IMR-90 (cell line): Measurements from ENCODE around the gene ZMIZ2. TPM values are rescaled to one million over a fixed set of nuclear protein-coding genes. Genes with fewer than 3 reads are reported as not detected.

Source experiments
- ATAC-seq: fragments of 200-7000 bp; cut with Tn5 transposase; 2 replicates; pipeline ENCODE4 v1.9.1; 2020; ENCODE audit warnings: low read depth, mild to moderate bottlenecking, moderate library complexity
- BruUV-seq: library from RNA; stranded (reverse); fragments of 400-500 nt; replicated peaks from 2 replicates; lab custom pipeline; 2021; lab: Mats Ljungman, UMichigan
- CTCF ChIA-PET: fragments of 300-600 bp; formaldehyde crosslinking; extraction: SDS; loops from one replicate; lab custom pipeline; 2021; ENCODE audit warnings: antibody characterized with exemption; lab: Yijun Ruan, JAX
- POLR2A ChIA-PET: fragments of 300-600 bp; sonication (Branson Sonifier 250); formaldehyde crosslinking; loops from one replicate; lab custom pipeline; 2022; ENCODE audit warnings: antibody characterized with exemption; ENCODE audit not compliant: unreplicated experiment; lab: Charles Lee
- DNase-seq: peaks from one replicate; pipeline ENCODE4 v3.0.0; 2013
- H2AFZ ChIP-seq: replicated peaks from 2 replicates; pipeline ENCODE3; 2013; ENCODE audit warnings: low read length, mild to moderate bottlenecking; ENCODE audit not compliant: poor library complexity
- H2AK5ac ChIP-seq: 2 replicates; pipeline ENCODE4 v1.6.1; 2013; ENCODE audit warnings: low read depth, low read length, inconsistent platforms
- H2AK9ac ChIP-seq: replicated peaks from 2 replicates; pipeline ENCODE3; 2013; ENCODE audit warnings: mild to moderate bottlenecking, low read depth, low read length, moderate library complexity; ENCODE audit not compliant: poor library complexity
- H2BK120ac ChIP-seq: 2 replicates; pipeline ENCODE4 v1.6.1; 2013; ENCODE audit warnings: low read depth, low read length, inconsistent platforms
- H2BK15ac ChIP-seq: 3 replicates; pipeline ENCODE4 v1.6.1; 2013; ENCODE audit warnings: low read depth, low read length, inconsistent platforms
- H2BK20ac ChIP-seq: 2 replicates; pipeline ENCODE4 v1.6.1; 2013; ENCODE audit warnings: low read depth, mild to moderate bottlenecking, inconsistent platforms, low read length, moderate library complexity
- H2BK5ac ChIP-seq: 2 replicates; pipeline ENCODE4 v1.6.1; 2013; ENCODE audit warnings: mild to moderate bottlenecking, low read depth, low read length, inconsistent platforms; ENCODE audit not compliant: poor library complexity, severe bottlenecking
- H3K14ac ChIP-seq: replicated peaks from 2 replicates; pipeline ENCODE4 v1.6.1; 2013; ENCODE audit warnings: low read depth, low read length, inconsistent platforms
- H3K18ac ChIP-seq: 2 replicates; pipeline ENCODE4 v1.6.1; 2013; ENCODE audit warnings: low read depth, low read length, control low read depth
- H3K23ac ChIP-seq: 2 replicates; pipeline ENCODE4 v1.6.1; 2013; ENCODE audit warnings: low read depth, low read length, inconsistent platforms
- H3K27ac ChIP-seq: 2 replicates; pipeline ENCODE4 v1.5.1; 2013; ENCODE audit warnings: mild to moderate bottlenecking, control low read depth, low read length; ENCODE audit not compliant: insufficient read depth
- H3K27me3 ChIP-seq: 2 replicates; pipeline ENCODE4 v1.6.1; 2013; ENCODE audit warnings: low read length; ENCODE audit not compliant: control insufficient read depth, insufficient read depth
- H3K36me3 ChIP-seq: 2 replicates; pipeline ENCODE4 v1.6.1; 2013; ENCODE audit warnings: low read length, mixed read lengths; ENCODE audit not compliant: control insufficient read depth, insufficient read depth
- H3K4ac ChIP-seq: 2 replicates; pipeline ENCODE4 v1.6.1; 2013; ENCODE audit warnings: low read depth, low read length, inconsistent platforms
- H3K4me1 ChIP-seq: 2 replicates; pipeline ENCODE4 v1.6.1; 2013; ENCODE audit warnings: low read length, mixed read lengths; ENCODE audit not compliant: control insufficient read depth, insufficient read depth
- H3K4me2 ChIP-seq: 2 replicates; pipeline ENCODE4 v1.6.1; 2013; ENCODE audit warnings: low read depth, mild to moderate bottlenecking, control low read depth, low read length, moderate library complexity
- H3K4me3 ChIP-seq: 2 replicates; pipeline ENCODE4 v1.5.1; 2013; ENCODE audit warnings: low read depth, mild to moderate bottlenecking, control low read depth, low read length, moderate library complexity; ENCODE audit not compliant: insufficient read depth
- H3K56ac ChIP-seq: 2 replicates; pipeline ENCODE4 v1.6.1; 2013; ENCODE audit warnings: low read length, inconsistent platforms; ENCODE audit not compliant: insufficient read depth; ENCODE audit errors: extremely low read depth
- H3K79me1 ChIP-seq, 2 experiments: 2 replicates each; pipeline ENCODE4 v1.6.1; 2013; ENCODE audit warnings: low read length in 2 of 2, inconsistent platforms in 1 of 2, low read depth in 1 of 2
- H3K9ac ChIP-seq: 2 replicates; pipeline ENCODE4 v1.6.1; 2013; ENCODE audit warnings: low read depth, low read length, control low read depth
- H3K9me1 ChIP-seq: 2 replicates; pipeline ENCODE4 v1.6.1; 2013; ENCODE audit warnings: low read length, inconsistent platforms; ENCODE audit not compliant: insufficient read depth
- H3K9me3 ChIP-seq: 2 replicates; pipeline ENCODE4 v1.6.1; 2013; ENCODE audit warnings: low read length; ENCODE audit not compliant: control insufficient read depth, insufficient read depth
- H4K20me1 ChIP-seq: 2 replicates; pipeline ENCODE4 v1.6.1; 2013; ENCODE audit warnings: low read length, inconsistent platforms; ENCODE audit not compliant: insufficient read depth
- H4K5ac ChIP-seq: 2 replicates; pipeline ENCODE4 v1.6.1; 2013; ENCODE audit warnings: mild to moderate bottlenecking, low read depth, low read length, control low read depth
- H4K8ac ChIP-seq, 2 experiments: 2 replicates each; pipeline ENCODE4 v1.6.1; 2013; ENCODE audit warnings: low read depth in 2 of 2, low read length in 2 of 2, control low read depth in 1 of 2, inconsistent platforms in 1 of 2
- H4K91ac ChIP-seq: 2 replicates; pipeline ENCODE4 v1.6.1; 2013; ENCODE audit warnings: low read depth, low read length, inconsistent platforms; ENCODE audit not compliant: insufficient read depth
- BHLHE40 ChIP-seq: fragments of 150-350 bp; IDR thresholded peaks from 2 replicates; pipeline ENCODE4 v1.6.1; 2016; ENCODE audit warnings: mild to moderate bottlenecking, low read depth, low read length
- CEBPB ChIP-seq: IDR thresholded peaks from 2 replicates; pipeline ENCODE4 v1.6.1; 2012; ENCODE audit warnings: low read depth, low read length, improper control_type of control experiment
- CHD1 ChIP-seq: IDR thresholded peaks from 2 replicates; pipeline ENCODE4 v1.6.1; 2012; ENCODE audit warnings: low read depth, low read length, improper control_type of control experiment
- FOS ChIP-seq: fragments of 150-350 bp; IDR thresholded peaks from 2 replicates; pipeline ENCODE4 v1.6.1; 2016; ENCODE audit warnings: low read depth, low read length
- MAFK ChIP-seq: IDR thresholded peaks from 2 replicates; pipeline ENCODE4 v1.6.1; 2012; ENCODE audit warnings: low read depth, low read length, improper control_type of control experiment
- MAZ ChIP-seq: IDR thresholded peaks from 2 replicates; pipeline ENCODE4 v1.6.1; 2012; ENCODE audit warnings: low read depth, mild to moderate bottlenecking, low read length, improper control_type of control experiment, moderate library complexity, borderline replicate concordance
- MXI1 ChIP-seq: IDR thresholded peaks from 2 replicates; pipeline ENCODE4 v1.6.1; 2012; ENCODE audit warnings: low read depth, mild to moderate bottlenecking, low read length, moderate library complexity, borderline replicate concordance
- NFE2L2 ChIP-seq: fragments of 150-350 bp; IDR thresholded peaks from 2 replicates; pipeline ENCODE4 v1.6.1; 2016; ENCODE audit warnings: low read depth, mild to moderate bottlenecking, low read length
- POLR2A ChIP-seq: IDR thresholded peaks from 2 replicates; pipeline ENCODE4 v1.6.1; 2012; ENCODE audit warnings: mild to moderate bottlenecking, low read depth, low read length
- RCOR1 ChIP-seq: IDR thresholded peaks from 2 replicates; pipeline ENCODE4 v1.6.1; 2012; ENCODE audit warnings: mild to moderate bottlenecking, low read length, improper control_type of control experiment; ENCODE audit not compliant: insufficient replicate concordance
- RFX5 ChIP-seq: IDR thresholded peaks from 2 replicates; pipeline ENCODE4 v1.8.0; 2012; ENCODE audit warnings: low read depth, mild to moderate bottlenecking, low read length, moderate library complexity
- SMC3 ChIP-seq: fragments of 150-350 bp; IDR thresholded peaks from 2 replicates; pipeline ENCODE4 v1.6.1; 2016; ENCODE audit warnings: low read depth, mild to moderate bottlenecking, antibody characterized with exemption, low read length, moderate library complexity
- WGBS, 2 experiments: methylation state at CpG; one replicate each; pipeline versions ENCODE4 v1.1.5 to v1.1.7; 2013; ENCODE audit warnings: missing lambda C conversion rate in 2 of 2; ENCODE audit not compliant: insufficient read length in 1 of 2; ENCODE audit errors: extremely low coverage in 2 of 2; 5-methylcytosine and 5-hydroxymethylcytosine counted together
- dilution Hi-C: fragments of 300-500 bp; cut with HindIII; formaldehyde crosslinking; loops from one replicate; pipeline ENCODE4 v1.14.3; 2018; ENCODE audit warnings: low sequenced_read_pairs; ENCODE audit not compliant: unreplicated experiment
- in situ Hi-C: fragments of 300-500 bp; cut with MboI; formaldehyde crosslinking; loops from 3 replicates; pipeline ENCODE4 v1.14.3; 2019; ENCODE audit warnings: low sequenced_read_pairs, inconsistent platforms, mixed read lengths
- intact Hi-C: fragments of 100-400 bp; cut with micrococcal nuclease; formaldehyde crosslinking; loops from 2 replicates; pipeline ENCODE4 v1.10.0; 2022
- polyA plus RNA-seq, 3 experiments: library from polyadenylated mRNA; depleted of rRNA; stranded (reverse); fragments of >200 nt; gene quantifications; 2 replicates each; pipeline ENCODE4 v1.2.3, GENCODE V29; 2012; ENCODE audit warnings: low replicate concordance in 1 of 3
- total RNA-seq: library from RNA; depleted of rRNA; stranded (reverse); fragments of >200 nt; gene quantifications from 2 replicates; pipeline ENCODE4 v1.2.3, GENCODE V29; 2012
- TF ChIP-seq, protein P1 (sequence below): fragments of 150-350 bp; IDR thresholded peaks from 2 replicates; pipeline ENCODE4 v1.6.1; 2016; ENCODE audit warnings: low read depth, mild to moderate bottlenecking, low read length, moderate library complexity, borderline replicate concordance
- TF ChIP-seq, protein P2 (sequence below): conservative IDR thresholded peaks from 2 replicates; pipeline ENCODE4 v1.5.1; 2012; ENCODE audit warnings: mild to moderate bottlenecking, low read depth, low read length, improper control_type of control experiment
- TF ChIP-seq, protein P3 (sequence below): fragments of 150-350 bp; IDR thresholded peaks from 2 replicates; pipeline ENCODE4 v1.6.1; 2017; ENCODE audit warnings: mild to moderate bottlenecking, antibody characterized with exemption, low read length, low read depth

ZMIZ2 gene
- total and polyA plus RNA-seq, 2 of the 4 experiments (the other 2 are of a cell fraction), result 3.0 to 24.0 TPM

DNA sequence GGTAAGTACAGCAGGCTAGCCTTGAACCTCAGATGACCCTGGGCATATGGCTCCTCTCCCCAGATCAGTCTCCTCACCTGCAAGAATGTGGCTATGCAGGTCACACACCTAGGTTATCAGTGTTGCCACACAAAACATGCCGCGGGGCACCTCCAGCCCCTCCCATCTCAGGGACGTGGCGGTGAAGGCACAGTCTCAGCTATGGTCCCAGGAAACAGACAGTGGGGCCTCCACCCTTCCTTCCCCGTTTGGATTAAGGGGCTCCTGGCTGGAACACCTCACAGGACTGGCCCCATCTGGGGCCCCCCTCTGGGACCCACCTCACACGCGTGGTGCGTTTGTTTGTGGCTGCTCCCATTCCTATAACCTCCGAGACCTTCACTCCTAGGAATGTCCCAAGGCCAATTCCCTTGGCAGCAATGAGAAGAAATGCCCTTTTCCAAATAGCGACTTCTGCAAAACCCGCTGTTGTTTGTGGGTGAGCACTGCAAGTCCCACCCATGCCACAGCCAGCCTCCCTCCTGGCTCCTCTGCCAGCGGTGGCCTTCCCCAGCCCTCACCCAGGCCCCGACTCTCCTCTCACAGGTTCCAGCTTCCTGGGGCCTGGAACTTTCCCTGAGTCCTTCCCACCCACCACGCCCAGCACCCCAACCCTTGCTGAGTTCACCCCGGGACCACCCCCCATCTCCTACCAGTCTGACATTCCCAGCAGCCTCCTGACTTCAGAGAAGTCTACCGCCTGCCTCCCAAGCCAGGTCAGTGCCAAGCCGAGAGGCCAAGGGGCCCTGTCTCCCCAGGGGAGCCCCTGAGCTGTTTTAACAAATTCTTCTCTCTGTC lies 17.1 kb downstream of the ZMIZ2 start:
- Histone ChIP-seq H3K27me3 (no peaks in the 10 kb centered on the region), H2AK5ac (no peak overlapping the region), H2BK15ac (no peak overlapping the region), H2BK120ac (no peak overlapping the region), H3K4me3 (no peak overlapping the region), H2AK9ac (no peak overlapping the region), H4K91ac (no peak overlapping the region), H3K18ac (no peak overlapping the region), H4K8ac (no peak overlapping the region), H2BK5ac (no peak overlapping the region), H3K9me1 (peaks cover 20% of the 10 kb centered on the region), H3K36me3 (peaks cover 63% of the 10 kb centered on the region), H4K5ac (no peak overlapping the region), H3K14ac (no peak overlapping the region), H3K56ac (no peak overlapping the region), H3K4ac (no peak overlapping the region), H2BK20ac (no peak overlapping the region), H4K20me1 (peaks cover 6% of the 10 kb centered on the region), H3K9ac (no peak overlapping the region), H3K9me3 (no peaks in the 10 kb centered on the region), H3K23ac (no peak overlapping the region), H3K4me2 (no peak overlapping the region), H3K4me1 (peaks cover 32% of the 10 kb centered on the region), H3K79me1 (peaks cover 0 to 15% of the 10 kb centered on the region in 2 experiments; a peak in 3 of 4 replicates), H3K27ac (no peak overlapping the region), H2AFZ (no peak overlapping the region)
- dilution Hi-C loops (no loop called here), in situ Hi-C loops (no loop called here), intact Hi-C loops (no loop called here)
- no TSS peak for BruUV-seq
- WGBS, 2 experiments, result 98% methylated on average over 12 of the region's 17 CpGs; no CpG with 5 or more reads in 1 of the 2 experiments
- DNase-seq (no peak), ATAC-seq (no peak)
- ChIA-PET POLR2A (no interaction called here), CTCF (no interaction called here)
- TF ChIP-seq FOS, result no peak
- TF ChIP-seq, protein P1, sequence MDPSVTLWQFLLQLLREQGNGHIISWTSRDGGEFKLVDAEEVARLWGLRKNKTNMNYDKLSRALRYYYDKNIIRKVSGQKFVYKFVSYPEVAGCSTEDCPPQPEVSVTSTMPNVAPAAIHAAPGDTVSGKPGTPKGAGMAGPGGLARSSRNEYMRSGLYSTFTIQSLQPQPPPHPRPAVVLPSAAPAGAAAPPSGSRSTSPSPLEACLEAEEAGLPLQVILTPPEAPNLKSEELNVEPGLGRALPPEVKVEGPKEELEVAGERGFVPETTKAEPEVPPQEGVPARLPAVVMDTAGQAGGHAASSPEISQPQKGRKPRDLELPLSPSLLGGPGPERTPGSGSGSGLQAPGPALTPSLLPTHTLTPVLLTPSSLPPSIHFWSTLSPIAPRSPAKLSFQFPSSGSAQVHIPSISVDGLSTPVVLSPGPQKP, result no peak
- TF ChIP-seq RCOR1, result no peak
- TF ChIP-seq, protein P2, sequence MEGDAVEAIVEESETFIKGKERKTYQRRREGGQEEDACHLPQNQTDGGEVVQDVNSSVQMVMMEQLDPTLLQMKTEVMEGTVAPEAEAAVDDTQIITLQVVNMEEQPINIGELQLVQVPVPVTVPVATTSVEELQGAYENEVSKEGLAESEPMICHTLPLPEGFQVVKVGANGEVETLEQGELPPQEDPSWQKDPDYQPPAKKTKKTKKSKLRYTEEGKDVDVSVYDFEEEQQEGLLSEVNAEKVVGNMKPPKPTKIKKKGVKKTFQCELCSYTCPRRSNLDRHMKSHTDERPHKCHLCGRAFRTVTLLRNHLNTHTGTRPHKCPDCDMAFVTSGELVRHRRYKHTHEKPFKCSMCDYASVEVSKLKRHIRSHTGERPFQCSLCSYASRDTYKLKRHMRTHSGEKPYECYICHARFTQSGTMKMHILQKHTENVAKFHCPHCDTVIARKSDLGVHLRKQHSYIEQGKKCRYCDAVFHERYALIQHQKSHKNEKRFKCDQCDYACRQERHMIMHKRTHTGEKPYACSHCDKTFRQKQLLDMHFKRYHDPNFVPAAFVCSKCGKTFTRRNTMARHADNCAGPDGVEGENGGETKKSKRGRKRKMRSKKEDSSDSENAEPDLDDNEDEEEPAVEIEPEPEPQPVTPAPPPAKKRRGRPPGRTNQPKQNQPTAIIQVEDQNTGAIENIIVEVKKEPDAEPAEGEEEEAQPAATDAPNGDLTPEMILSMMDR, result no peak
- TF ChIP-seq CHD1, result no peak
- no peak for TF ChIP-seq MAFK
- TF ChIP-seq, protein P3, sequence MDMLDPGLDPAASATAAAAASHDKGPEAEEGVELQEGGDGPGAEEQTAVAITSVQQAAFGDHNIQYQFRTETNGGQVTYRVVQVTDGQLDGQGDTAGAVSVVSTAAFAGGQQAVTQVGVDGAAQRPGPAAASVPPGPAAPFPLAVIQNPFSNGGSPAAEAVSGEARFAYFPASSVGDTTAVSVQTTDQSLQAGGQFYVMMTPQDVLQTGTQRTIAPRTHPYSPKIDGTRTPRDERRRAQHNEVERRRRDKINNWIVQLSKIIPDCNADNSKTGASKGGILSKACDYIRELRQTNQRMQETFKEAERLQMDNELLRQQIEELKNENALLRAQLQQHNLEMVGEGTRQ, result no peak
- TF ChIP-seq CEBPB, result no peak
- TF ChIP-seq MXI1, result no peak
- no peak for TF ChIP-seq RFX5
- no peak for TF ChIP-seq MAZ
- no peak for TF ChIP-seq SMC3
- TF ChIP-seq BHLHE40, result no peak
- TF ChIP-seq NFE2L2, result no peak
- no peak for TF ChIP-seq POLR2A
